H1 (cell line): ENCODE measurements around the gene ROS1. TPM values are rescaled to one million over a fixed set of nuclear protein-coding genes. Genes with fewer than 3 reads are reported as not detected.
A peak's percentile ranks its signal among the peaks of the same experiment; 100 is the strongest.

ENCODE experiments used
- CTCF ChIA-PET: fragments of 300-600 bp; sonication (Branson Sonifier 250); formaldehyde crosslinking; loops from one replicate; lab custom pipeline; 2021; ENCODE audit not compliant: partially characterized antibody; lab: Charles Lee
- POLR2A ChIA-PET: fragments of 300-600 bp; sonication (Branson Sonifier 250); formaldehyde crosslinking; loops from one replicate; lab custom pipeline; 2021; ENCODE audit warnings: inconsistent platforms; ENCODE audit not compliant: partially characterized antibody; lab: Charles Lee
- DNase-seq, 2 experiments: peaks; one replicate each; pipeline versions ENCODE4 v3.0.0 to v3.0.0-alpha.2; 2010 to 2022; ENCODE audit warnings: low spot score in 2 of 2, low read depth in 1 of 2, mixed read lengths in 1 of 2
- FAIRE-seq: peaks from 2 replicates; lab custom pipeline; 2011; peaks lifted over from hg19 to GRCh38; lab: Jason Lieb, UNC
- H2AFZ ChIP-seq: 2 replicates; pipeline ENCODE4 v1.8.1; 2012; ENCODE audit warnings: low read length, inconsistent platforms
- H2AK5ac ChIP-seq: 2 replicates; pipeline ENCODE4 v1.6.1; 2013; ENCODE audit warnings: low read depth, low read length
- H2BK120ac ChIP-seq: replicated peaks from 2 replicates; pipeline ENCODE3; 2013; ENCODE audit warnings: low read depth, low read length, inconsistent platforms
- H2BK12ac ChIP-seq: 2 replicates; pipeline ENCODE4 v1.6.1; 2013; ENCODE audit warnings: low read depth, low read length
- H2BK15ac ChIP-seq: 2 replicates; pipeline ENCODE4 v1.6.1; 2013; ENCODE audit warnings: low read length
- H2BK20ac ChIP-seq: 2 replicates; pipeline ENCODE4 v1.6.1; 2013; ENCODE audit warnings: low read length
- H2BK5ac ChIP-seq: 2 replicates; pipeline ENCODE4 v1.6.1; 2013; ENCODE audit warnings: low read depth, low read length
- H3K14ac ChIP-seq: 2 replicates; pipeline ENCODE4 v1.6.1; 2013; ENCODE audit warnings: inconsistent platforms; ENCODE audit not compliant: insufficient read length
- H3K18ac ChIP-seq: 2 replicates; pipeline ENCODE4 v1.6.1; 2013; ENCODE audit warnings: low read length; ENCODE audit errors: extremely low read depth
- H3K23ac ChIP-seq: 2 replicates; pipeline ENCODE4 v1.6.1; 2013; ENCODE audit warnings: inconsistent platforms; ENCODE audit not compliant: insufficient read length
- H3K23me2 ChIP-seq: 2 replicates; pipeline ENCODE4 v1.6.1; 2013; ENCODE audit warnings: low read depth, low read length
- H3K27ac ChIP-seq: 2 replicates; pipeline ENCODE4 v1.6.1; 2011; ENCODE audit warnings: low read depth, low read length, inconsistent platforms
- H3K27me3 ChIP-seq, 4 experiments: replicated peaks in 1 of 4; 1 replicate in 1 of 4; 2 replicates in 3 of 4; pipeline versions ENCODE4 v1.6.1 to v1.8.1; 2011 to 2013; ENCODE audit warnings: low read length in 3 of 4, mild to moderate bottlenecking in 3 of 4, inconsistent platforms in 2 of 4, mixed read lengths in 2 of 4, moderate library complexity in 1 of 4; ENCODE audit not compliant: control insufficient read depth in 3 of 4, insufficient read depth in 3 of 4; ENCODE audit errors: extremely low read depth in 1 of 4
- H3K36me3 ChIP-seq, 4 experiments: 2 replicates each; pipeline versions ENCODE4 v1.6.1 to v1.8.1; 2011 to 2013; ENCODE audit warnings: mild to moderate bottlenecking in 4 of 4, low read length in 3 of 4, moderate library complexity in 2 of 4, control low read depth in 1 of 4, inconsistent platforms in 1 of 4; ENCODE audit not compliant: insufficient read depth in 4 of 4, control insufficient read depth in 2 of 4
- H3K4ac ChIP-seq: replicated peaks from 2 replicates; pipeline ENCODE3; 2013; ENCODE audit warnings: low read length, low read depth, mixed read lengths, inconsistent platforms; ENCODE audit not compliant: insufficient read length
- H3K4me1 ChIP-seq, 4 experiments: replicated peaks in 1 of 4; 1 replicate in 1 of 4; 2 replicates in 3 of 4; pipeline versions ENCODE4 v1.6.1 to v1.8.1; 2011 to 2013; ENCODE audit warnings: low read length in 3 of 4, inconsistent platforms in 2 of 4, mixed read lengths in 1 of 4; ENCODE audit not compliant: insufficient read depth in 4 of 4, control insufficient read depth in 3 of 4
- H3K4me2 ChIP-seq, 2 experiments: 2 replicates each; pipeline versions ENCODE4 v1.6.1 to v1.8.1; 2011 to 2013; ENCODE audit warnings: low read depth in 2 of 2, low read length in 2 of 2, control low read depth in 1 of 2, inconsistent platforms in 1 of 2, mild to moderate bottlenecking in 1 of 2; ENCODE audit not compliant: insufficient read depth in 1 of 2
- H3K4me3 ChIP-seq, 4 experiments: fragments of 200-600, 300-600 bp in 1 of 4; sonication (generic), shearing (Covaris generic), sonication (Bioruptor Twin) in 1 of 4; 2 replicates each; pipeline versions ENCODE4 v1.5.1 to v1.8.1; 2011 to 2016; ENCODE audit warnings: low read length in 4 of 4, low read depth in 3 of 4, control low read depth in 2 of 4, inconsistent platforms in 2 of 4, mild to moderate bottlenecking in 2 of 4, mixed read lengths in 1 of 4, moderate library complexity in 1 of 4; ENCODE audit not compliant: insufficient read depth in 2 of 4; ENCODE audit errors: extremely low read depth in 1 of 4
- H3K56ac ChIP-seq: replicated peaks from 2 replicates; pipeline ENCODE3; 2013; ENCODE audit warnings: low read depth, mild to moderate bottlenecking, mixed read lengths, low read length, inconsistent platforms; ENCODE audit not compliant: insufficient read length
- H3K79me1 ChIP-seq: 2 replicates; pipeline ENCODE4 v1.6.1; 2013; ENCODE audit warnings: low read depth, low read length, control low read depth
- H3K79me2 ChIP-seq, 2 experiments: 2 replicates each; pipeline versions ENCODE4 v1.6.1 to v1.8.1; 2012 to 2013; ENCODE audit warnings: low read length in 2 of 2, mild to moderate bottlenecking in 2 of 2, inconsistent platforms in 1 of 2; ENCODE audit not compliant: insufficient read depth in 2 of 2, control insufficient read depth in 1 of 2
- H3K9ac ChIP-seq, 4 experiments: replicated peaks in 1 of 4; 1 replicate in 1 of 4; 2 replicates in 3 of 4; pipeline versions ENCODE4 v1.6.1 to v1.8.1; 2011 to 2013; ENCODE audit warnings: low read depth in 3 of 4, low read length in 3 of 4, control low read depth in 2 of 4, mild to moderate bottlenecking in 2 of 4, moderate library complexity in 2 of 4, inconsistent platforms in 1 of 4; ENCODE audit errors: extremely low read depth in 1 of 4
- H3K9me3 ChIP-seq, 2 experiments: 2 replicates each; pipeline versions ENCODE4 v1.6.1 to v1.8.1; 2012 to 2013; ENCODE audit warnings: mild to moderate bottlenecking in 2 of 2, moderate library complexity in 2 of 2, control low read depth in 1 of 2, inconsistent platforms in 1 of 2, low read depth in 1 of 2, low read length in 1 of 2, mixed read lengths in 1 of 2; ENCODE audit not compliant: insufficient read depth in 2 of 2
- H4K20me1 ChIP-seq, 2 experiments: replicated peaks in 1 of 2; 2 replicates each; pipeline versions ENCODE3 to v1.8.1; 2011 to 2013; ENCODE audit warnings: inconsistent platforms in 2 of 2, low read length in 2 of 2, mild to moderate bottlenecking in 1 of 2; ENCODE audit not compliant: insufficient read depth in 2 of 2, control insufficient read depth in 1 of 2
- H4K5ac ChIP-seq: 2 replicates; pipeline ENCODE4 v1.6.1; 2013; ENCODE audit warnings: low read length, low read depth, mixed read lengths, inconsistent platforms; ENCODE audit not compliant: insufficient read length
- H4K8ac ChIP-seq: 2 replicates; pipeline ENCODE4 v1.8.0; 2013; ENCODE audit warnings: mild to moderate bottlenecking, moderate library complexity, low read length, inconsistent platforms; ENCODE audit not compliant: insufficient read depth; ENCODE audit errors: extremely low read depth
- H4K91ac ChIP-seq: replicated peaks from 2 replicates; pipeline ENCODE3; 2013; ENCODE audit warnings: low read length, mixed read lengths, inconsistent platforms; ENCODE audit not compliant: insufficient read length
- BCL11A ChIP-seq, 2 experiments: IDR thresholded peaks; one replicate each; pipeline ENCODE4 v1.6.1; 2011; ENCODE audit warnings: low read depth in 2 of 2, low read length in 2 of 2, mild to moderate bottlenecking in 2 of 2
- POLR2AphosphoS5 ChIP-seq: IDR thresholded peaks from 2 replicates; pipeline ENCODE4 v1.6.1; 2011; ENCODE audit warnings: low read depth, low read length
- RBBP5 ChIP-seq: IDR thresholded peaks from 2 replicates; pipeline ENCODE4 v1.7.1; 2012; ENCODE audit warnings: low read depth, mild to moderate bottlenecking, inconsistent platforms, low read length, moderate library complexity, borderline replicate concordance
- SRF ChIP-seq: IDR thresholded peaks from 2 replicates; pipeline ENCODE4 v1.6.1; 2011; ENCODE audit warnings: mild to moderate bottlenecking, low read depth, low read length, moderate library complexity
- WGBS, 2 experiments: shearing (Covaris generic) in 1 of 2; methylation state at CpG; one replicate each; pipeline versions ENCODE4 v1.1.6 to v1.1.7; 2013 to 2015; ENCODE audit warnings: low lambda C conversion rate in 2 of 2, mixed read lengths in 2 of 2, inconsistent platforms in 1 of 2, low coverage in 1 of 2, missing lambda C conversion rate in 1 of 2; ENCODE audit not compliant: insufficient replicate concordance in 2 of 2, insufficient coverage in 1 of 2, insufficient read length in 1 of 2; ENCODE audit errors: extremely low coverage in 1 of 2, missing lambda C conversion rate in 1 of 2; 5-methylcytosine and 5-hydroxymethylcytosine counted together
- polyA plus RNA-seq, 7 experiments: library from polyadenylated mRNA; depleted of rRNA in 3 of 7; stranded (reverse) in 5 of 7; unstranded in 2 of 7; fragments of >200 nt in 5 of 7; fragments of 200-250 nt in 2 of 7; gene quantifications; 1 replicate in 5 of 7; 2 replicates in 1 of 7; 4 replicates in 1 of 7; pipeline versions ENCODE4 v1.2.1 to v1.2.3, GENCODE V29; 2011 to 2013; ENCODE audit warnings: missing spikeins in 2 of 7, mixed read lengths in 2 of 7
- total RNA-seq: library from RNA; stranded (reverse); fragmentation: NEBNext Ultra II Directional; extraction: Animal tissue kit (Norgen Biotek cat#: 25700); gene quantifications from 2 replicates; pipeline ENCODE4 v1.2.1, GENCODE V29; 2021

The ROS1 gene
- total and polyA plus RNA-seq, 2 of the 8 experiments (the other 6 are each of a cell fraction or from before 2014, with no cell fraction given), result not detected

GRCh38 chr6:117397536-117398227, 28.1 kb downstream of the ROS1 start:
- Histone ChIP-seq H4K91ac (no peak overlapping the region), H3K36me3 (no peaks in the 10 kb centered on the region), H3K56ac (no peak overlapping the region), H3K27me3 (no peaks in the 10 kb centered on the region), H3K79me2 (no peaks in the 10 kb centered on the region), H2BK15ac (no peak overlapping the region), H3K4ac (no peak overlapping the region), H3K23ac (no peak overlapping the region), H2BK20ac (no peak overlapping the region), H2BK120ac (no peak overlapping the region), H4K20me1 (no peaks in the 10 kb centered on the region), H3K27ac (no peak overlapping the region), H3K4me2 (no peak overlapping the region), H3K18ac (no peak overlapping the region), H2BK5ac (no peak overlapping the region), H3K9ac (no peak overlapping the region), H2BK12ac (no peak overlapping the region), H4K8ac (no peak overlapping the region), H3K4me1 (no peaks in the 10 kb centered on the region), H3K9me3 (no peaks in the 10 kb centered on the region), H3K4me3 (no peak overlapping the region), H4K5ac (no peak overlapping the region), H2AFZ (0 out of 2 replicates have a peak overlapping the region, but pooled peaks have one; percentile 5), H3K23me2 (no peaks in the 10 kb centered on the region), H3K79me1 (no peaks in the 10 kb centered on the region), H3K14ac (no peak overlapping the region), H2AK5ac (no peak overlapping the region)
- CTCF ChIA-PET, result interaction anchor here (0.7 to 1.3 kb wide), 3 partner anchors 14 to 432 kb away, joined by 3 to 5 read pairs (median 5); no protein-coding TSS in a partner anchor
- WGBS, 2 experiments, result 93% methylated on average over 3 of the region's 3 CpGs; no CpG with 5 or more reads in 1 of the 2 experiments
- POLR2A ChIA-PET, result no interaction called here
- DNase-seq, result no peak
- FAIRE-seq, result no peak
- no peak for TF ChIP-seq RBBP5
- TF ChIP-seq BCL11A (IDR thresholded peaks at IDR 0.05; ENCODE audit: low read depth in 2 of 2, low read length in 2 of 2), result no peak
- TF ChIP-seq SRF, result no peak
- no peak for TF ChIP-seq POLR2AphosphoS5
